ENCODE measurements around the gene CRYGN. TPM values are rescaled to one million over a fixed set of nuclear protein-coding genes. Genes with fewer than 3 reads are reported as not detected.

Gene CRYGN
- polyA plus RNA-seq, 1 of the 3 experiments (the other 2 are of a cell fraction), result not detected

- Histone ChIP-seq H3K4me3 (ENCODE audit: low read depth in 2 of 2, low read length in 1 of 2) (no peak overlapping the region), H3K4me1 (ENCODE audit: control insufficient read depth in 1 of 2, insufficient read depth in 2 of 2, low read depth in 1 of 2, low read length in 1 of 2) (peaks cover 0 to 17% of the 10 kb centered on the region in 2 experiments; a peak in 1 of 4 replicates), H3K4me2 (no peak overlapping the region), H3K36me3 (replicated peaks in 1 of 2; ENCODE audit: control insufficient read depth in 1 of 2, insufficient read depth in 2 of 2, low read length in 1 of 2) (no peaks in the 10 kb centered on the region), H3K9me3 (no peaks in the 10 kb centered on the region), H3K79me2 (ENCODE audit: insufficient read depth) (no peaks in the 10 kb centered on the region), H2AFZ (ENCODE audit: low read depth) (no peak overlapping the region), H3K9me2 (no peaks in the 10 kb centered on the region), H4K20me1 (ENCODE audit: insufficient read depth) (no peaks in the 10 kb centered on the region), H3K9ac (no peak overlapping the region), H3K27me3 (ENCODE audit: insufficient read depth) (peaks cover 61% of the 10 kb centered on the region), H3F3A (replicated peaks; ENCODE audit: insufficient read depth) (no peaks in the 10 kb centered on the region), H3K27ac (ENCODE audit: low read depth in 2 of 2, low read length in 1 of 2) (no peak overlapping the region)
- CTCF ChIA-PET, result interaction anchor here (1.0 to 4.1 kb wide), 11 partner anchors 14 to 348 kb away, joined by 3 to 28 read pairs (median 3); no protein-coding TSS in a partner anchor
- peak; percentile 58 for DNase-seq
- POLR2A ChIA-PET, result no interaction called here
- TF ChIP-seq TAF1 (IDR thresholded peaks at IDR 0.05; ENCODE audit: borderline replicate concordance, low read depth, low read length) (no peak), FOSL2 (IDR thresholded peaks at IDR 0.05; ENCODE audit: borderline replicate concordance, low read depth) (no peak), CTCF (IDR thresholded peaks at IDR 0.05) (0 out of 2 replicates have a peak, but pooled peaks have one; percentile 8), POLR2AphosphoS5 (IDR thresholded peaks at IDR 0.05; ENCODE audit: low read depth, low read length) (no peak), IRF3 (IDR thresholded peaks at IDR 0.05; ENCODE audit: low read depth, low read length) (no peak), MEF2A (IDR thresholded peaks at IDR 0.05; ENCODE audit: borderline replicate concordance, low read depth) (no peak)
- WGBS (ENCODE audit: low lambda C conversion rate), result 90% methylated on average over 6 of the region's 6 CpGs
Observed at GRCh38 chr7:151411551-151411950, 28.4 kb downstream of the CRYGN start.

- peak overlapping the region; percentile 60; the same call in 1 of the 2 replicates for H2AFZ ChIP-seq (ENCODE audit: low read depth)
Observed at GRCh38 chr7:151410405-151411390, 29.2 kb downstream of the CRYGN start.

More at GRCh38 chr7:151410405-151411390, 29.2 kb downstream of the CRYGN start:
- no peaks in the 10 kb centered on the region for H4K20me1 ChIP-seq (ENCODE audit: insufficient read depth)
- H3F3A ChIP-seq (replicated peaks; ENCODE audit: insufficient read depth), result no peaks in the 10 kb centered on the region
- H3K4me2 ChIP-seq, result peak overlapping the region; percentile 91
- peaks cover 0 to 17% of the 10 kb centered on the region in 2 experiments; a peak in 1 of 4 replicates for H3K4me1 ChIP-seq (ENCODE audit: control insufficient read depth in 1 of 2, insufficient read depth in 2 of 2, low read depth in 1 of 2, low read length in 1 of 2)
- POLR2A ChIA-PET, result interaction anchor here (0.7 to 1.4 kb wide), 3 partner anchors 25 to 109 kb away, joined by 3 read pairs; partner anchors contain the start of genes NUB1 and RHEB
- H3K27me3 ChIP-seq (ENCODE audit: insufficient read depth), result peaks cover 61% of the 10 kb centered on the region
- peak overlapping the region; percentile 8; the same call in 1 of the 2 replicates for H3K9ac ChIP-seq
- peak overlapping the region in 1 of 2 experiments; percentile 85; a peak in 2 of 4 replicates for H3K27ac ChIP-seq (ENCODE audit: low read depth in 2 of 2, low read length in 1 of 2)
- WGBS (ENCODE audit: low lambda C conversion rate), result 46% methylated on average over 41 of the region's 55 CpGs
- H3K9me2 ChIP-seq, result no peaks in the 10 kb centered on the region
- H3K9me3 ChIP-seq, result no peaks in the 10 kb centered on the region
- CTCF ChIA-PET, result interaction anchor here (0.5 to 4.1 kb wide), 23 partner anchors 11 to 589 kb away, joined by 3 to 28 read pairs (median 4); no protein-coding TSS in a partner anchor
- H3K36me3 ChIP-seq (replicated peaks in 1 of 2; ENCODE audit: control insufficient read depth in 1 of 2, insufficient read depth in 2 of 2, low read length in 1 of 2), result no peaks in the 10 kb centered on the region
- peak; percentile 93 for DNase-seq
- peak overlapping the region; percentile 59 to 61 for H3K4me3 ChIP-seq (ENCODE audit: low read depth in 2 of 2, low read length in 1 of 2)
- H3K79me2 ChIP-seq (ENCODE audit: insufficient read depth), result no peaks in the 10 kb centered on the region
- TF ChIP-seq RXRA (IDR thresholded peaks at IDR 0.05; ENCODE audit: borderline replicate concordance, low read depth), result no peak
- no peak for TF ChIP-seq TAF1 (IDR thresholded peaks at IDR 0.05; ENCODE audit: borderline replicate concordance, low read depth, low read length)
- peak; percentile 86 for TF ChIP-seq CHD2 (IDR thresholded peaks at IDR 0.05; ENCODE audit: low read length, partially characterized antibody)
- TF ChIP-seq TCF12 (IDR thresholded peaks at IDR 0.05), result peak; percentile 64
- peak in 1 of 2 experiments; percentile 56; a peak in 2 of 4 replicates for TF ChIP-seq EP300 (IDR thresholded peaks at IDR 0.05; ENCODE audit: borderline replicate concordance in 1 of 2, low read depth in 1 of 2, low read length in 1 of 2)
- TF ChIP-seq USF1 (IDR thresholded peaks at IDR 0.05; ENCODE audit: borderline replicate concordance, low read depth), result no peak
- TF ChIP-seq GATA2 (CRISPR knock-in tag; IDR thresholded peaks at IDR 0.05), result peak; percentile 17; the same call in 1 of the 2 replicates
- TF ChIP-seq NFIC (IDR thresholded peaks at IDR 0.05; ENCODE audit: borderline replicate concordance), result no peak
- 0 out of 2 replicates have a peak, but pooled peaks have one; percentile 5 for TF ChIP-seq PBX3 (IDR thresholded peaks at IDR 0.05)
- no peak for TF ChIP-seq POLR2AphosphoS5 (IDR thresholded peaks at IDR 0.05; ENCODE audit: low read depth, low read length)
- TF ChIP-seq MXI1 (IDR thresholded peaks at IDR 0.05; ENCODE audit: low read depth, low read length), result no peak
- no peak for TF ChIP-seq IRF3 (IDR thresholded peaks at IDR 0.05; ENCODE audit: low read depth, low read length)

All from SK-N-SH (cell line).